ENCODE results near the gene PARP12.
"Not testable (repeated sequence)": the region's sequence is repeated elsewhere in the genome, so short reads cannot be mapped to it uniquely, and the experiment has no call there.

Gene PARP12, protein sequence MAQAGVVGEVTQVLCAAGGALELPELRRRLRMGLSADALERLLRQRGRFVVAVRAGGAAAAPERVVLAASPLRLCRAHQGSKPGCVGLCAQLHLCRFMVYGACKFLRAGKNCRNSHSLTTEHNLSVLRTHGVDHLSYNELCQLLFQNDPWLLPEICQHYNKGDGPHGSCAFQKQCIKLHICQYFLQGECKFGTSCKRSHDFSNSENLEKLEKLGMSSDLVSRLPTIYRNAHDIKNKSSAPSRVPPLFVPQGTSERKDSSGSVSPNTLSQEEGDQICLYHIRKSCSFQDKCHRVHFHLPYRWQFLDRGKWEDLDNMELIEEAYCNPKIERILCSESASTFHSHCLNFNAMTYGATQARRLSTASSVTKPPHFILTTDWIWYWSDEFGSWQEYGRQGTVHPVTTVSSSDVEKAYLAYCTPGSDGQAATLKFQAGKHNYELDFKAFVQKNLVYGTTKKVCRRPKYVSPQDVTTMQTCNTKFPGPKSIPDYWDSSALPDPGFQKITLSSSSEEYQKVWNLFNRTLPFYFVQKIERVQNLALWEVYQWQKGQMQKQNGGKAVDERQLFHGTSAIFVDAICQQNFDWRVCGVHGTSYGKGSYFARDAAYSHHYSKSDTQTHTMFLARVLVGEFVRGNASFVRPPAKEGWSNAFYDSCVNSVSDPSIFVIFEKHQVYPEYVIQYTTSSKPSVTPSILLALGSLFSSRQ

DNA sequence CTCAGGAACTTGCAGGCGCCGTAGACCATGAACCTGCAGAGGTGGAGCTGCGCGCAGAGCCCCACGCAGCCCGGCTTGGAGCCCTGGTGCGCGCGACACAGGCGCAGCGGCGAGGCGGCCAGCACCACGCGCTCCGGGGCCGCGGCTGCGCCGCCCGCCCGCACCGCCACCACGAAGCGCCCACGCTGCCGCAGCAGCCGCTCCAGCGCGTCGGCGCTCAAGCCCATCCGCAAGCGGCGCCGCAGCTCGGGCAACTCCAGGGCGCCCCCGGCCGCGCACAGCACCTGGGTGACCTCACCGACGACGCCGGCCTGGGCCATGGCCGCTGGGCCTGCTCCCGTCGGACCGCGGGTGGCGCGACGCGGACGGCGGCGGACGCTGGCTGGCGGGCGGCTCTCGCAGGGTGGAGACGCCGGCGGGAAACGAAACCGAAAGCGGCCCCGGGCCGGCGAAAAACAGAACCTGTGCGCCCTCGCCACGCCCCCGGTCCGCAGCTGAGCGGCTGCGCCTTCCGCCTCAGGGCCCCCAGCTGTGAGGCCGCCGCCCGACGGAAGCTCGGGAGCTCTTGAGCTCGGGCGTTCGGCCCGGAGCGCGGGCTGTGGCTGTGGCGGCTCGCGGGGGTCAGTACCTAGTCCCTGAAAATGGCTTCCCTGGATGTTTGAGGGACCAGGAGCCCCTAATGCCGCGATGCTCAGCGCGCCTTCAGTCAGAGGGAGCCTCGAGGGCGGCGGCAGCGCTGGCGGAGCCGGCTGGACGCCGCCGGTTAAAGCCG is at the start of gene PARP12:
Gene PARP12, minus strand, starts transcription at position 424 of the 772 bp plus-strand sequence. Its CDS starts 104 bp downstream, at position 320.
- peak; percentile 96 for DNase-seq

DNA sequence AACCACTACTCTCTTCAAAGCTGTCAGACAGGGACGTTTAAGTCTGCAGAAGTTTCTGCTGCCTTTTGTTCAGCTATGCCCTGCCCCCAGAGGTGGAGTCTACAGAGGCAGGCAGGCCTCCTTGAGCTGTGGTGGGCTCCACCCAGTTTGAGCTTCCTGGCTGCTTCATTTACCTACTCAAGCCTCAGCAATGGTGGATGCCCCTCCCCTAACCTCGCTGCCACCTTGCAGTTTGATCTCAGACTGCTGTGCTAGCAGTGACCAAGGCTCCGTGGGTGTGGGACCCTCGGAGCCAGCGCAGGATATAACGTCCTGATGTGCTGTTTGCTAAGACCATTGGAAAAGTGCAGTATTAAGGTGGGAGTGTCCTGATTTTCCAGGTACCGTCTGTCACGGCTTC is 46.0 kb upstream of the PARP12 start:
- not testable (repeated sequence) for DNase-seq

DNA sequence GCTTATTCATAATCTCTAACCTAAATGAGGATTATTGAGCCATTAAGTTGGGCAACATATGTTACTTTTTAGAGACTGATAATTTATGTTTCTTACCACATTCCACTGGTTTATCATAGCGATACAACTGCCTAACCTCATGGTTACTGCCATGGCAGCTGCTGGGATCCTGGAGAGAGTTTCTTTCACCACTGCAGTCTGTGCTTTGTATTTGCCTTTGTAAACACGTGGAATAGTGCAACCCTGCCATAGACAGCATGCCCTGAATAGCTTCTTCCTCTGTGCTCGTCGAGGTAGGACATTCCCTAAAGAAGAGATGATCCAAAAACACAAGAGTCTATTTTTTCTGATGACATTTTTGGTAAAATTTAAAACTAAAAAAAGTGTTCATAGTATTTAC is 33.7 kb upstream of the PARP12 start:
- no peak for DNase-seq

DNA sequence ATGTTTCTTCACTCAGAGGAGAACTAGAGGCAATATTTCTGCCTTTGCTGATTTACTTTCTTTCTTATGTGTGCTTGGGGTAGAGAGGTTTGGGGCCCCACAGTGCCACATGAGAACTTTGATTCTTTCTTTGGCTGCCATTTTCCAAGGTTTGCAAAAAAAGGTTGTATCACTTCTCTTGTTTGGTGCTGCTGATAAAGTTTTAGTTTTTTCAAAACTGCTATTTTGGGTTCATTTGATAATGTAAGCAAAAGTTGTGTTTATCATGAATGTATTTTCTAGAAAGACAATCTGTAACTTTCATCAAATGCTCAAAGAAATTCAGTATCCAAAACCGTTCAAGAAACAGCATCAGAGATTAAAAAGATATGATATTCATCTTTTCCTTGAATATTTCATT is 30.6 kb upstream of the PARP12 start:
- no peak for DNase-seq

DNA sequence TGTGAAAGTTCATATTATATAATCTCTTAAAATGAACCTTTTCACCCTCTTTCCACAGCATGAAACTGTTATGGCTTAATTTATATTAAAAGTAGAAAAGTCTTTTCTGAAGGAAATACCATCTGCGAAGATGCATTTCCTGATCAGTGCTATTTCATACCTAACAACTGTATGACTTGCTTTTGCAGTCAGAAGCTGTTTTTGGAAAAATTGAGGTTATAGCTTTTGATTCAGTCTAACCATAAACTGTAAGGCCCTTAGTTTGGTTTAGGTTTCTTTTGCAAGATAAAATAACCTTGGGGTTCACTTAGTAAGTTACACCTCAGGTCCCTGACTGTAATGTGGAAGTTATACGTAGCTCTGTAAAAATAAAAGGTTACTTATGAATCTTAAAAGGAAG is 22.7 kb upstream of the PARP12 start:
- no peak for DNase-seq

DNA sequence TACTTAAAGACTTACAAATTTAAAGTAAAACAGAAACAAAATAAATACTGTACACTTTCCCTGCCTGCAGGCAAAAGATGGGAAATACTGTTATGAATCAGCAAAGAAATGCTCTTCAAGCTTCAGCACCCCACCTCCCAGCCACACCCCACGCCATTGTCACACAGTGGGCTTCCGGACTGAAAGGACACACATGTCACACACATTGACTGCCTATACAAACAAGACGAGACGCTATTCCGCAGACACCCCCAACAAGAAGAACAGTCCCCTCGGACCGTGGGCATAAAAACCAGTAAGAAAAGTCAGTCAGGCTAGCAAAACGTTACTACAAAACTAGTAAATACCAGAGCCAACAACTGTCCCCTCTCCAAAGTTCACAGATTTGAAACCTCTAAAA is 22.2 kb upstream of the PARP12 start:
- DNase-seq: peak; percentile 76

DNA sequence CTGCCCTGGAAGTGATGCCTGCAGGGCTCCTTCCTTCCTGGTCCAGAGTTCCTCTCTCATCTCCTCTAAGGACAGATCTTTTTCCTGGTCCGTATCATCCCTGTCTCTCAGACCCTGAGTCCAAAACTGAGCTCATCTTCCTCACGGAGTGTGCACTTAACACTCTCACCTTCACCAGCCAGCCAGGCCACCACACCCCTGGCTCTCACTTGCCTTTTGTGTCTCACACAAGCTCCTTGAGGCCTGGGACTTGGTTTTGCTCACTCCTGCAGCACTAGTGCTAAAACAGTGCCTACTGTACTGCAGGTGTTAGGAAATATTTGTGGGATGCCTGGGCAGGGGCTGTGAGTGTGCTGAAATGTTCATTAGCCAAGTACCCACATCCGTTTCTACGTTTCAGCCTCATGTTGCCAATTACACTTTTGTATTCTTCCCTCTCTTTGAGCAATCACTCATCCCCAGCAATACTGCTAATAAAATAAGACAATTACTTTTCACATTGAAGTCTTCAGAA is 21.4 kb upstream of the PARP12 start:
- no peak for DNase-seq

DNA sequence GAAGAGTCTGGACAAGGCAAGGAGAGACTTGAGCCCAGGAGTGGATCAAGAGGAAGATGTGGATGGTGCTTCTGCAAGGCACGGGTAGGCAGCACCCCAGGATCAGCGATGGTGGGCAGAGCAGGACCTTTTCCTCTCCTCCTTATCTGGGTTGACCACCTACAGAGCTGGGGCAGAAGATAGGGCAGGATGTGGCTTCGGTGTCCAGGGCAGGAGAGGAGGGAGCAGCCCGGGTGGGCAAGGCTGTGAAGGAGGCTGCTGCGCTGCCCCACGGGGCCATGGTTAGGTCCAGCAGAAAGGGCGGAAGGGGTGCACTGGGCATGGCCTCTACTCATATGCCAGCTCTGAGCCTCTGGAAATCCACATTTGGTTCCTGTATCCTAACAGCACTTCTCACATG is 20.0 kb upstream of the PARP12 start:
- no peak for DNase-seq

DNA sequence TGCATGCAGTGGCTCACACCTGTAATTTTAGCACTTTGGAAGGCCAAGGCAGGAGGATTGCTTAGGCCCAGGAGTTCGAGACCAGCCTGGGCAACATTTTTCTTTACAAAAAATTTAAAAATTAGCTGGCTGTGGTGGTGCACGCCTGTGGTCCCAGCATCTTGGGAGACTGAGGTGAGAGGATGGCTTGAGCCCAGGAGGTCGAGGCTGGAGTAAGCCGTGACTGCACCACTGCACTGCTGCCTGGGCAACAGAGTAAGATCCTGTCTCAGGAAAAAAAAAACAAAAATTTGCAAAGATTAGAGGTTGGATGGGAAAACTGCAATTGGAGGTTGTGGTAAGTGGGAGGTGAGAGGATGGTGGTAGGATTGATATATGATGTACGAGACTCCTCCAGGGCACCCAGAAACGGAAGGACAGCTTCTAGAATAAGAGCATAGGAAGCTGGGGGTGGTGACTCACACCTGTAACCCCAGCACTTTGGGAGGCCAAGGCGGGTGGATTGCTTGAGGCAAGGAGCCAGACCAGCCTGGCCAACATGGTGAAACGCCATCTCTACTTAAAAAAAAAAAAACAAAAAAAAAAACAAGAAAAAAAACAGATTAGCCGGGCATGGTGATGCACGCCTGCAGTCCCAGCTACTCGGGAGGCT is 19.1 kb upstream of the PARP12 start:
- no peak for DNase-seq

DNA sequence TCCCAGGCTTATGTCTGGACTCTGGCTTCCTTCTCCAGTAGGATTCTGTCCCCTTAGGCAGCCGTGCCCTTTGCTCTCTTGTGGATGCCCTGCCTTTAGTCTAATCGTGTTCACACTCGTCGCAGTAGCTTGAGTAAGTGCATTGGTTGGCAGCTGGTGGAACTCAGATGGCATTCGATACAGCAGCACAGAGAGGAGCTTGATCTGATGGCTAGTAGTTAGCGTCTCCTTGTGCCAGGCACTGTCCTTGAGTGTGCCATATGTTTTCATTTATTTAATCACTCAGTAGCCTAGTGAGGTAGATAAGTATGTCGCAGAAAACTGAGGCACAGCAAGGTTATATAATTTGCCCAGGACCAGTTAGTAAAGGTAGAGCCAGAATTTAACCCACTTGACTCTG is 18.2 kb upstream of the PARP12 start:
- DNase-seq: no peak

DNA sequence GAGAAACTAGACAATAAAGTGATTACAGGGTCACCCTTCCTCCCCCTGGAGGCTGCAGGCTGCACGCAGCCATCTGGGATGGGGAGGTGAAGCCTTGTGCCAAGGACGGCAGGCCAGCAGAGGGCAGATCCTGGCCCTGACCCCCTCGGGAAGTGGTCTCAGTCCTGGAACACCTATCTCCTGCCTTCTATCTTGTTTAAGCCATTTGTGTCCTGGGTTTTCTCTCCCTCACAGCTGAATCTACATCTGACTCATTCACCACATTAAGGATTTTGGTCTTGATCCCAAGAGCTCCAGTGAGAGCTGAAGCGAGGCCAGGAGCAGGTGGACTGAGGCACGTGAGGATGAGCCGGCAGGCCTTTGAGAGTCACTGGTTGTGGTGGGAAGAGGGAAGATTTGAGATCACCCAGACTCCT is 16.4 kb upstream of the PARP12 start:
- no peak for DNase-seq

DNA sequence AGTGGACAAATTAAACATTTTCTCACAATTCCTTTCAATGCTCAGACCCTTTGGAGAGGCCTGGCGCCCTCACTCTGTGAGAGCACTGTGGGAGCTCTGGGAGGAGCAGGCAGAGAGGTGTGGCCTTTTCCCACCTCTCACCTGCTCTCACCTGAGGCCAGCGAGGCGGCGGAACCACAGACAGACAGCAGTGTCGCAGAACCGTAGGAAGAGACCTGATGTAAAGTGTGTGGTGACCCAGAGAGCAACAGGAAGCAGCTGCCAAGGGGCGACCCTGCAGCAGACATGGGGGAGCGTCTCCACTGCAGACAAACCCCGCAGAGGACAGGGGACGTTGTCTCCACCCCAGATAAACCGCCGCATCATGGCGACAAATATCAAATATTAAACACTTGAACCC is 15.6 kb upstream of the PARP12 start:
- no peak for DNase-seq

DNA sequence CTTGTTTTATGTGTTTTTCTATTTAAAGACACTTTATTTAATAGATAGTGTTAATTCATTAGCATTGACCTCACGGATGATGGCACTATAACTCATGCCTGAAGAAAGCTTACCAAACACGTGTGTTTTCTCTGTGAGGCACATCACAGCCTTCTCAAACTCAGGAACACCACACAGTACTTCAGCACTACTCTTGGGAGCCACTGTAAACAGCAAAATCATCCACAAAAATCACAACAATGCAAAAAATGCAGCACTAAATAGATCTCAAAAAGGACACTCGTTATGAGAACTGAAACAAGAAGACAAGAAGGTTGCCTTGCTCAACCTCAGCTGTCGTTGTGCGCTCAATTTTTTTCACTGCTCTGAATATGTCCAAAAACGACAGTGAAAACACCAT is 12.0 kb upstream of the PARP12 start:
- DNase-seq: no peak

DNA sequence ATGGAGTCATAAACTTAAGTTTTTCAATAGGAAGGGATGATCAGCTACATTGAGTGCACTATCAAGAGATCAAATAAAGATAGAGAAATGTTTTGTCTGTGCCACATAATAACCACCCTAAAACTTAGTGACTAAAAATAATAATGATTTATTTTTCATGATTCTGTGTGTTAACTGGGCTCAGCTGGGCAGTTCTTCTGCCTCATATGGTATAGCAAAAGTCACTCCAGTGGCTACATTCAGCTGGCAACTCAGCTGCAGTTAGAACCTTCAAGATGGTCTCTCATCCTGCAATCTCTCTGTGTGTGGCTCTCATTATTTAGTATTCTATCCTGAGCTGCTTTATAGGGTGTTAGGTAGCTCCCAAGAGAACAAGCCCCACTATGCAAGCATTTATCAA is 7.8 kb upstream of the PARP12 start:
- DNase-seq: no peak

DNA sequence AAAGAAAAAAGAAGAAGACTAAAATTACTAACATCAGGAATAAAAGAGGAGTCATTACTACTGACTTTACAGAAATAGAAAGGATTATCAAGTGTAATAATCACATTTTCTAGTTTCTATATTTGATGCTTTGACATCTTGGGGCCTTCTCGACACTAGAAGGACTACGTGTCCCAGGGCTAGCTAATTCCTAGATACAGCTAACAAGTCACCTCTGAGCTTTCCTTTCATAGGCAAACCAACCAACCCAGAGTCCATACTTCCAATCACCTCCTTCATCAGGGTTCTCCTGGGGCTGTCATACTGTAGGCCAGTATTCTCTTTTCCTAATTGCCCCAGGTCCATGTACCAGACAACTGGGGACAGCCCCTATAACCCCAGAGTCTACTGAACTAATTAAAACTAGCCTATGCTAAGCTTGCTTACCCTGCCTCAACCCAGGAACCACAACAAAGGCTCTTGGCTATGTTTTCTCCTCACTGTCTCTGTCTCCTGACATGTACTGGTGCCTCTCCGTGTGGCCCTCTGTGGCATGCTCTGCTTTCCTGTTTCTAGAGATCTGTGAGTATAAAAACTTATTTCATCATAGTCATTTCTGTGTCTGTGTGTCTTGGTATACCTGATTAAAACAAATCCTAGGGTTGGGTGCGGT is 6.7 kb upstream of the PARP12 start:
- no peak for DNase-seq

DNA sequence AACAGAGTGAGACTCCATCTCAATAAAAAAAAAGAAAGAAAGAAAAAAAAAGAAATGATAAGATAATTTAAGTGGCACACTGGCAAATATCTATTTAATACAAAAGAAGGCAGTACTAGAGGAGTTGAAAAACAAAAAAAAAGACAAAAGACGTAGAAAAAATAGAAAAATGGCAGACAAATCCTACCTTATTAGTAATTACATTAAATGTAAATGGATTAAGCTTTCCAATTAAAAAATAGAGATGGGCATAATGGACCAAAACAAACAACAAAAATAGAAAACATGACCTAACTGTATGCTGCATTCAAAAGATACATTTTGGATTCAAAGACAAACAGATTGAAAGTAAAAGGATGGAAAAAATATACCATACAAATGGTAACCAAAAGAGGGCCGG is 5.3 kb upstream of the PARP12 start:
- DNase-seq: no peak

DNA sequence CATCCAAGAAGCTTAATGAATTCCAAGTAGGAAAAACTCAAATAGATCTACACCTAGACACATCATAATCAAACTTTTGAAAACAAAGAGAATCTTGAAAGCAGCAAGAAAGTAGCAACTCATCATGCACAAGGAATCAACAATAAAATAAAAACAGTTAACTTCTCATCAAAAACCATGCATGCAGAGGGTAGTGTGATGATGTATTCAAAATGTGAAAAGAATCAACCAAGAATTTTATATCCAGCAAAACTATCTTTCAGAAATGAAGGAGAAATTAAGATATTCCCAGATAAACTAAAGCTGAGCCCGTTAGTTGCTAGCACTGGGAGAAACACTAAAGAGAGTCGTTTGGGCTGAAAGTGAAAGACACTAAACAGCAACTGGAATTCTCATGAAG is 4.3 kb upstream of the PARP12 start:
- DNase-seq: no peak

DNA sequence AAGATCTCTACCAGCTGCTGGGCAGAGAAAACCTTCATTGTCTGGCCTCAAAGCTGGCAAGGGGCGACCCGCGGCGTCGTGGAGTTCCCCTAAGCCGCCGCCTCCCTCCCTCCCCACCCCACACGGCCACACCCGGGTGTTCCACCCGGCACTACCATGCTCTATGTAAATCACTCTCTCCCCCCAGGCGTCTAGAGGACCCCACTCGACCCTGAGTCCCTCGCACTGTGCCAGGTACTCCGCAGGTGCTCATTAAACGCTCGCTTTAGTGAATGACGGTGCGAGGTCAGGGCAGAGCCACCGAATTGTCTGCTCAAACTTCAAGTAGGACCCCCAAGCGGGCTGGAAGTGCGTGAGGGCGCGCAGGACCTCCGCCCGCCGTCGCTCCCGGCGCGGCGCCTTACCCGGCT is 628 bp downstream of the PARP12 start:
- DNase-seq: peak; percentile 83

DNA sequence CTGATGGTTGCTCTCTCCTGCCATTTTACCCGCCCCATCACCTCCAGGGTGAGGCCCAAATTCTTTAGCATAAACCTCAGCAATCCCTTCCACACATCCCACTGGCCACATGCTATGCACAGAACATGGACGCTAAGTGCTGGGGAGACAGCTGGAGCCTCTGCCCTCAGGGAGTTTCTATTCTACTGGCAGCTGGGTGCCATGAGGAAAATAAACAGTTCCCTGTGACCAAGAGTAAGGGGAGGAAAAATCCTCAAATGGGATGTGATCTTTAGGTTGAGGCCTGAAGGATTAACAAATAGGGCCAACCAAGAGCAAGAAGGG is 1.2 kb downstream of the PARP12 start:
- DNase-seq: no peak

DNA sequence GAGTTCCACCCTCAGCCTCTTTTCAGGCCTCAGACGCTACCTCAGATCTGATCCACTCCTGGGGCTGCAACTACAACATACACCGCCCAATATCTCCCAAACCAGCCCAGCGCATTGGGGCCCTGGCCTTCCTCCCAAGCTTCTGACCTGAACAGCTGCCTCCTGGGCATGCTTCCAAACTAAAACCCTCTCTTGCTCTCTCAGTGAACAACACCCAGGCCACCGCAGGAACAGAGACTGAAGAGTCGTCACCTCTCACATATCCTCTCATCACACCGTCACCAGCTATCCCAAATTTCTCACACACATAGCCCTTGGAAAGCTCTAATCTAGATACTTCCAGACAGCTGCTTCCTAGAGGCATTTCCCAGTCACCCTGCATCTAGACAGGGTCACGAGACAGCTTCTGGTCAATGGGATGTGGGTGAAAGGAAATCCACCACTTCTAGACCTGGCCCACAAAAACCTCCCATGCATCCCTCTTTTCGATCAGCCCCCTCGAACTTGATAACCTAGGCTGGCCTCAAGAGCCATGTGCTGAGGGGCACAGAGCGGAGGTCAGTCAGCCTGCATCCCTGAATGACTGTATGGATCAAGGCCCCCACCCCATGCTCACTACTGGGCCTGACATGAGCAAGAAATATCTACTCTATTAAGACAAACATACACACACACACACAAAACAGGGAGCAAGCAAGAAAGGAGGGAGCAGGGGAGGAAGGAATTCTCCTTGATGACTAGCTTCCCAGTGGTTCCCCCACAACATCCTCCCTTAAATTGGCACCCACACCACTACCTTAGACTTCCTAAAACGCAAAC is 1.8 kb downstream of the PARP12 start:
- no peak for DNase-seq

DNA sequence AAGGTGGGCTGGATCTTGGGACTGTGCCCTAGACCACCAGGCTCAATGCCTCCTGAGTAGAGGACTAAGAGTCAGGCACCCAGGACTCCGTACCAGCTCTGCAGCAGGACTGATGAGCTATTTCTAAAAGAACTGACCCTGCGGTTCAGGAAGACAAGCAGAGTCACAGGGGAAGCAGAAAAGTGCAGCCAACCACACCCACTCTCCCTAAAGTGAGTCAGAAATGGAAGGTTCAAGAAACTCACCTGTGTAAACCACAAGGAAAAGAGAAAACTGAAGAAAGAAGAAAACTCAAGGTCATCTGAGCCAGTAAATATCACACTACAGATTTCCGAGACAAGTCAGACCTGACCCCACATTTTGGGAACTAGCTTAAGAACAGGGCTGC is 2.5 kb downstream of the PARP12 start:
- peak; percentile 68 for DNase-seq

All from activated effector memory CD4-positive, alpha-beta T cell treated with anti-CD3 and anti-CD28 coated beads, Interleukin-2, amount 50 U/mL, for 16 hours (primary cell).